ENCODE data around the gene DNAH6. TPM values are rescaled to one million over a fixed set of nuclear protein-coding genes. Genes with fewer than 3 reads are reported as not detected.

Gene DNAH6
- total and polyA plus RNA-seq, 2 experiments from 2014 or later = 0.11 TPM; not detected in 1

GRCh38 chr2:84732897-84733778 lies 216.8 kb downstream of the DNAH6 start:
- Histone ChIP-seq H3K4me1 (ENCODE audit: insufficient read depth) (no peaks in the 10 kb centered on the region), H2AFZ (no peak overlapping the region), H3F3A (ENCODE audit: insufficient read depth) (no peaks in the 10 kb centered on the region), H3K4me3 (no peak overlapping the region), H3K9me3 (ENCODE audit: low read depth) (no peaks in the 10 kb centered on the region), H3K9ac (no peak overlapping the region), H3K27me3 (replicated peaks; ENCODE audit: insufficient read depth) (no peaks in the 10 kb centered on the region; the same call in 1 of the 2 replicates), H4K20me1 (ENCODE audit: insufficient read depth) (no peaks in the 10 kb centered on the region), H3K79me2 (ENCODE audit: insufficient read depth) (no peaks in the 10 kb centered on the region), H3K9me2 (ENCODE audit: insufficient read depth) (no peaks in the 10 kb centered on the region), H3K27ac (no peak overlapping the region), H3K4me2 (ENCODE audit: unreplicated experiment) (no peak overlapping the region), H3K36me3 (ENCODE audit: low read depth) (no peaks in the 10 kb centered on the region)
- DNase-seq = no peak
- TF ChIP-seq EZH2 (IDR thresholded peaks at IDR 0.05; ENCODE audit: insufficient read depth, poor library complexity, severe bottlenecking) (no peak), EZH2phosphoT487 (IDR thresholded peaks at IDR 0.05; ENCODE audit: insufficient read depth, low read depth) (no peak)
- 61 to 69% methylated on average over 6 of the region's 6 CpGs for WGBS, 2 experiments (ENCODE audit: low coverage in 1 of 2, low lambda C conversion rate in 2 of 2, missing lambda C conversion rate in 2 of 2)
- in situ Hi-C loops (cut with MboI) = no loop called here

DNA sequence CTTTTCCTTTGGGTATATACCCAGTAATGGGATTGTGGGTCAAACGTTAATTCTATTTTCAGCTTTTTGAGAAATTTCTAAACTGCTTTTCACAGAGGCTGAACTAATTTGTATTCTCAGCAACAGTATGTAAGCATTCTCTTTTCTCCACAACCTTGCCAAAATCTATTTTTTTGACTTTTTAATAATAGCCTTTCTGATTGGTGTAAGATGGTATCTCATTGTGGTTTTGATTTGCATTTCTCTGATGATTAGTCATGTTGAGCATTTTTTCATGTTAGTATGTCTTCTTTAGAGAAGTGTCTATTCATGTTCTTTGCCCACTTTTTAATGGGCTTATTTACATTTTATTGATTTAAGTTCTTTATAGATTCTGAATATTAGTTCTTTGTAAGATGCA lies 219.1 kb downstream of the DNAH6 start:
- Histone ChIP-seq H3K36me3 (ENCODE audit: low read depth) (no peaks in the 10 kb centered on the region), H3K27ac (no peak overlapping the region), H3K4me2 (ENCODE audit: unreplicated experiment) (no peak overlapping the region), H3K4me1 (ENCODE audit: insufficient read depth) (no peaks in the 10 kb centered on the region), H3K9ac (no peak overlapping the region), H4K20me1 (ENCODE audit: insufficient read depth) (no peaks in the 10 kb centered on the region), H3K4me3 (no peak overlapping the region), H3K79me2 (ENCODE audit: insufficient read depth) (no peaks in the 10 kb centered on the region), H3K9me3 (ENCODE audit: low read depth) (no peaks in the 10 kb centered on the region), H3F3A (ENCODE audit: insufficient read depth) (no peaks in the 10 kb centered on the region), H3K9me2 (ENCODE audit: insufficient read depth) (no peaks in the 10 kb centered on the region), H3K27me3 (replicated peaks; ENCODE audit: insufficient read depth) (0 out of 2 replicates have a peak, but pooled peaks cover 8% of the 10 kb centered on the region), H2AFZ (no peak overlapping the region)
- 63 to 68% methylated on average over 1 of the region's 1 CpG for WGBS, 2 experiments (ENCODE audit: low coverage in 1 of 2, low lambda C conversion rate in 2 of 2, missing lambda C conversion rate in 2 of 2)
- peak; percentile 17 for DNase-seq
- in situ Hi-C loops (cut with MboI) = no loop called here
- TF ChIP-seq EZH2 (IDR thresholded peaks at IDR 0.05; ENCODE audit: insufficient read depth, poor library complexity, severe bottlenecking) (no peak), EZH2phosphoT487 (IDR thresholded peaks at IDR 0.05; ENCODE audit: insufficient read depth, low read depth) (no peak)

GRCh38 chr2:84741182-84741822 lies 225.0 kb downstream of the DNAH6 start:
- no peaks in the 10 kb centered on the region for H3K36me3 ChIP-seq (ENCODE audit: low read depth)
- no peak overlapping the region for H3K4me2 ChIP-seq (ENCODE audit: unreplicated experiment)
- H3K9me2 ChIP-seq (ENCODE audit: insufficient read depth) = no peaks in the 10 kb centered on the region
- H4K20me1 ChIP-seq (ENCODE audit: insufficient read depth) = no peaks in the 10 kb centered on the region
- H3K27ac ChIP-seq = no peak overlapping the region
- no peaks in the 10 kb centered on the region for H3F3A ChIP-seq (ENCODE audit: insufficient read depth)
- H3K79me2 ChIP-seq (ENCODE audit: insufficient read depth) = no peaks in the 10 kb centered on the region
- no peak overlapping the region for H3K9ac ChIP-seq
- peaks cover 8% of the 10 kb centered on the region; the same call in 1 of the 2 replicates for H3K27me3 ChIP-seq (replicated peaks; ENCODE audit: insufficient read depth)
- no peak overlapping the region for H2AFZ ChIP-seq
- no peaks in the 10 kb centered on the region for H3K9me3 ChIP-seq (ENCODE audit: low read depth)
- TF ChIP-seq EZH2phosphoT487 (IDR thresholded peaks at IDR 0.05; ENCODE audit: insufficient read depth, low read depth) (no peak), EZH2 (IDR thresholded peaks at IDR 0.05; ENCODE audit: insufficient read depth, poor library complexity, severe bottlenecking) (no peak)
- no peaks in the 10 kb centered on the region for H3K4me1 ChIP-seq (ENCODE audit: insufficient read depth)
- peak; percentile 36 for DNase-seq
- in situ Hi-C loops (cut with MboI) = no loop called here
- H3K4me3 ChIP-seq = no peak overlapping the region
- 33 to 50% methylated on average over 3 of the region's 3 CpGs for WGBS, 2 experiments (ENCODE audit: low coverage in 1 of 2, low lambda C conversion rate in 2 of 2, missing lambda C conversion rate in 2 of 2)

DNA sequence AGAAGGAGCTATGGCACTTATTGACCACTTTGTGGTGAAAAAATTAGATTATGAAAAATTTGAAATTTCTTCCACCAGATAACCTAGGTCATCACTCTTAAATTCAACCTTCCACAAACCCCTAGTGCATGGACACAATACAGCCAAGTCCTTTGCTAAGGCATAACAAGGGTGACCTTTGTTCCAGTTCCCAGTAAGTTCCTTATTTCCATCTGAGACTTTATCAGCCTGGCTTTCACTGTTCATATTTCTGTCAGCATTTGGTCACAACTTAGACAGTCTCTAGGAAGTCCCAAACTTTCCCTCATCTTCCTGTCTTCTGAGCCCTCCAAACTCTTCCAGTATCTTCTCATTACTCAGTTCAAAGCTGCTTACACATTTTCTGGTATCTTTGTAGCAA lies 232.0 kb downstream of the DNAH6 start:
- no peaks in the 10 kb centered on the region for H4K20me1 ChIP-seq (ENCODE audit: insufficient read depth)
- H3F3A ChIP-seq (ENCODE audit: insufficient read depth) = no peaks in the 10 kb centered on the region
- H3K9me2 ChIP-seq (ENCODE audit: insufficient read depth) = no peaks in the 10 kb centered on the region
- in situ Hi-C loops (cut with MboI) = no loop called here
- H3K4me2 ChIP-seq (ENCODE audit: unreplicated experiment) = no peak overlapping the region
- no peak for TF ChIP-seq EZH2phosphoT487 (IDR thresholded peaks at IDR 0.05; ENCODE audit: insufficient read depth, low read depth)
- TF ChIP-seq EZH2 (IDR thresholded peaks at IDR 0.05; ENCODE audit: insufficient read depth, poor library complexity, severe bottlenecking) = no peak
- H3K4me3 ChIP-seq = no peak overlapping the region
- no peak overlapping the region for H2AFZ ChIP-seq
- no peaks in the 10 kb centered on the region for H3K9me3 ChIP-seq (ENCODE audit: low read depth)
- no peak for DNase-seq
- no peaks in the 10 kb centered on the region for H3K36me3 ChIP-seq (ENCODE audit: low read depth)
- no peak overlapping the region for H3K9ac ChIP-seq
- peaks cover 9% of the 10 kb centered on the region; the same call in 1 of the 2 replicates for H3K27me3 ChIP-seq (replicated peaks; ENCODE audit: insufficient read depth)
- H3K79me2 ChIP-seq (ENCODE audit: insufficient read depth) = no peaks in the 10 kb centered on the region
- H3K4me1 ChIP-seq (ENCODE audit: insufficient read depth) = no peaks in the 10 kb centered on the region
- H3K27ac ChIP-seq = no peak overlapping the region

Data from GM23248 (cell line).